Small intestine (tissue), 7 donors: ENCODE data around the gene LRCH1. TPM values are rescaled to one million over a fixed set of nuclear protein-coding genes. Genes with fewer than 3 reads are reported as not detected.

ENCODE experiments used
- DNase-seq, 2 donors: peaks; one replicate each; pipeline versions ENCODE4 v3.0.0 to v3.0.0-alpha.2; 2013
- FAIRE-seq: peaks from 2 replicates; lab custom pipeline; 2012; peaks lifted over from hg19 to GRCh38; lab: Jason Lieb, UNC
- H3K27ac ChIP-seq, 3 donors: one replicate each; pipeline ENCODE4 v1.5.1; 2013; ENCODE audit warnings: low read length in 2 of 3, mild to moderate bottlenecking in 2 of 3, control low read depth in 1 of 3, inconsistent platforms in 1 of 3, low read depth in 1 of 3, moderate library complexity in 1 of 3
- H3K27me3 ChIP-seq, 3 donors: one replicate each; pipeline ENCODE4 v1.6.1; 2013; ENCODE audit warnings: low read length in 3 of 3, inconsistent platforms in 1 of 3; ENCODE audit not compliant: control insufficient read depth in 3 of 3, insufficient read depth in 3 of 3
- H3K36me3 ChIP-seq, 3 donors: one replicate each; pipeline ENCODE4 v1.6.1; 2013; ENCODE audit warnings: low read length in 3 of 3, inconsistent platforms in 1 of 3, low read depth in 1 of 3, mild to moderate bottlenecking in 1 of 3, moderate library complexity in 1 of 3; ENCODE audit not compliant: control insufficient read depth in 3 of 3, insufficient read depth in 2 of 3
- H3K4me1 ChIP-seq, 3 donors: one replicate each; pipeline ENCODE4 v1.6.1; 2013; ENCODE audit warnings: low read length in 2 of 3, inconsistent platforms in 1 of 3, low read depth in 1 of 3, mild to moderate bottlenecking in 1 of 3, moderate library complexity in 1 of 3; ENCODE audit not compliant: control insufficient read depth in 3 of 3, insufficient read depth in 2 of 3
- H3K4me3 ChIP-seq, 3 donors: one replicate each; pipeline ENCODE4 v1.5.1; 2013; ENCODE audit warnings: low read length in 3 of 3, control low read depth in 1 of 3, inconsistent platforms in 1 of 3, low read depth in 1 of 3, mild to moderate bottlenecking in 1 of 3, moderate library complexity in 1 of 3
- H3K9me3 ChIP-seq, 2 donors: one replicate each; pipeline ENCODE4 v1.6.1; 2013; ENCODE audit warnings: low read depth in 1 of 2, low read length in 1 of 2; ENCODE audit not compliant: control insufficient read depth in 2 of 2, insufficient read depth in 1 of 2
- WGBS, 3 donors: extraction: QIAGEN DNeasy Blood & Tissue Kit; methylation state at CpG; one replicate each; pipeline ENCODE4 v1.1.7; 2013; 5-methylcytosine and 5-hydroxymethylcytosine counted together
- polyA plus RNA-seq, 4 donors: library from polyadenylated mRNA; stranded (reverse) in 3 of 4; unstranded in 1 of 4; fragments of 200-250 nt in 3 of 4; fragments of 120-200 nt in 1 of 4; gene quantifications; one replicate each; pipeline versions ENCODE4 v1.2.1 to v1.2.3, GENCODE V29; 2013
- donor health status: healthy with polysubstance abuse.
- donor health status: control.
- donor health status: control.
- donor health status: Bipolar disorder and iron deficiency.
- donor health status: healthy.

Gene LRCH1
- polyA plus RNA-seq, 4 donors = 6.9 to 10.9 (median 7.0) TPM

DNA sequence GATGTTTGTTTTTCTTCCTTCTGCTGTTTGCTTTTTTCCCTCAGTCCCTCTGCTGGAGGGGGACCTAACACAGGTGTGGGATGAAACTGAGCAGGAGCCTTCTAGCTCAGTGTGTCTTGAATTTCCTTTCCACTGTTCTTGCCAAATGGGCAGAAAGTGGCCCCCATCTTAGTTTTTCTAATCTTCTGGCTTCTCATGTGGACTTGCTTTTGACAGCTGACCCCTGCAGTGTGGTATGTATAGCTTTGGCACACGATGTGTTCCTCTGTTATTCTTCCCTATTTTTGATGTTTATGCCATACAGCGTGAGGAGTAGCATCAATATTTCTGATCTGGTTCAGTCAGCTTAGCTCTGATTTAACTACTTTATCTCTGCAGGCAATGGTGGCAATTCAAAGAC is 8.3 kb downstream of the LRCH1 start:
- H3K4me1 ChIP-seq = peaks cover 0 to 16% (median 8%) of the 10 kb centered on the region in 3 donors
- no peaks in the 10 kb centered on the region for H3K36me3 ChIP-seq
- no peak overlapping the region for H3K4me3 ChIP-seq

DNA sequence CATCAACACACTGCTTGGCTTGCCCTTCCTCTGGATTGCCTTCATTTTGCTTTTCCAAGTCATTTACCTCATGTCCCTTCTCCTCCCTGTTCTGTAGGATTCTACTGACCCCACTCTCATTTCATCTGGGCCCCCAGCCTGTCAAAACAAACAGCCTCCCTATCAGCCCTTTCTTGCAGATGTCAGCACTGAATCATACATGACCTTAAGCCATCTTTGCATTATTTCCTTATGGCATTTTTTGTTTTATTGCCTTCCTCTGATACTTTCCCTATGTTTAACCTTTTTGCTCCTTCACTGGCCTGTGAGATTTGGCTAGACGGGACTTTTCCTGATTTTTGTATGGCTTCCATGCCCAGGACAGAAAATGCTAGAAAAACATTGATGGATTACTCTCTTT is 8.7 kb downstream of the LRCH1 start:
- H3K9me3 ChIP-seq = no peaks in the 10 kb centered on the region
- no peak overlapping the region for H3K27ac ChIP-seq
- no peaks in the 10 kb centered on the region for H3K36me3 ChIP-seq
- no peaks in the 10 kb centered on the region for H3K27me3 ChIP-seq
- H3K4me1 ChIP-seq = peaks cover 0 to 20% (median 8%) of the 10 kb centered on the region in 3 donors
- FAIRE-seq (no peak), DNase-seq (peak; percentile 24 to 29)
- 60 to 100% (median 82%) methylated on average over 1 of the region's 1 CpG for WGBS, 3 donors
- no peak overlapping the region for H3K4me3 ChIP-seq

More for the DNA sequence above, 8.3 kb downstream of the LRCH1 start:
- Histone ChIP-seq H3K9me3 (no peaks in the 10 kb centered on the region), H3K27me3 (no peaks in the 10 kb centered on the region), H3K27ac (no peak overlapping the region)
- DNase-seq = no peak
- FAIRE-seq = no peak
- WGBS, 3 donors = 63 to 80% (median 68%) methylated on average over 2 of the region's 2 CpGs

DNA sequence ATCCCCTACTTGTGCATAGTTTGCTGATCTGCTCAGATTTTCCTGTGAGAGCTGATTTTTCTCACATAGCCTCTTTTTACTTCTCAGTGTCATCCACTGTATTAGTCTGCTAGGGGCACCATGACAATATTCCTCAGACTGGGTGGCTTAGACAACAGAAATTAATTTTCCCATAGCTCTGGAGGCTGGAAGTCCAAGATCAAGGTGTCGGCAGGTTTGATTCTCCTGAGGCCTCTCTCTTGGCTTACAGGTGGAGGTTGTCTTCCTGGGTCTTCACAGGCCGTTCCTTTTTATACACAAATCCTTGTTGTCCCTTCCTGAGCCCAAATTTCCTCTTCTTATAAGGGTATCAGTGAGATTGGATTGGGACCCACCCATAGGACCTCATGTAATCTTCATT is 9.2 kb downstream of the LRCH1 start:
- WGBS, 3 donors = 96 to 98% (median 97%) methylated on average over 2 of the region's 2 CpGs
- DNase-seq = no peak
- Histone ChIP-seq H3K9me3 (no peaks in the 10 kb centered on the region), H3K27me3 (no peaks in the 10 kb centered on the region), H3K4me1 (peaks cover 0 to 21% (median 8%) of the 10 kb centered on the region in 3 donors), H3K36me3 (no peaks in the 10 kb centered on the region), H3K4me3 (no peak overlapping the region), H3K27ac (no peak overlapping the region)
- FAIRE-seq = no peak

GRCh38 chr13:46562581-46562980 is 9.6 kb downstream of the LRCH1 start:
- H3K9me3 ChIP-seq = no peaks in the 10 kb centered on the region
- no peak overlapping the region for H3K27ac ChIP-seq
- no peaks in the 10 kb centered on the region for H3K27me3 ChIP-seq
- WGBS, 3 donors = 87 to 95% (median 93%) methylated on average over 5 of the region's 5 CpGs
- H3K4me1 ChIP-seq = peaks cover 0 to 21% (median 8%) of the 10 kb centered on the region in 3 donors
- no peak overlapping the region for H3K4me3 ChIP-seq
- FAIRE-seq (no peak), DNase-seq (no peak)
- H3K36me3 ChIP-seq = no peaks in the 10 kb centered on the region

GRCh38 chr13:46565808-46566750 is 13.1 kb downstream of the LRCH1 start:
- FAIRE-seq (no peak), DNase-seq (no peak)
- Histone ChIP-seq H3K4me1 (peaks cover 0 to 28% (median 6%) of the 10 kb centered on the region in 3 donors), H3K36me3 (no peaks in the 10 kb centered on the region), H3K27ac (no peak overlapping the region), H3K4me3 (no peak overlapping the region), H3K27me3 (no peaks in the 10 kb centered on the region), H3K9me3 (no peaks in the 10 kb centered on the region)
- WGBS, 3 donors = 52 to 71% (median 64%) methylated on average over 7 of the region's 7 CpGs

DNA sequence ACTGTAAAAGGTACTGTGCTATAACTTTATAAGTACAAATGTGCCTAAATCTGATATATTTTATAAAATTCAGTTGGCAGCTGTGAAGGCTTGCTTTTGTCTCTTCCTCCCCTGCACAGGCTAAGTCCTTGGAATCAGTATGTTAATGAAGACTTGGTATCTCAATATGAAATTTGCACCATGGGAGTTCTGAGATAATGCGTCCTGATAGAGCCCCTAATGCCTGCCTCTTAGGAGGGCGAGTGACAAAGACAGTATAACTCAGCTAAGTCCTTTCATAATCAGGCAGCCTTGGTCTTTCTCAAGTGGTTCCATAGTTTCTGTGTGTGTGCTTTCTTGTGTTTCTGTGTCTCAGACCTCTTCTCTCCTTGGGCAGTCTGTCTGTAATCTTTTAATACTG is 14.7 kb downstream of the LRCH1 start:
- no peaks in the 10 kb centered on the region for H3K27me3 ChIP-seq
- WGBS, 3 donors = 85 to 90% (median 86%) methylated on average over 2 of the region's 2 CpGs
- DNase-seq (no peak), FAIRE-seq (no peak)
- H3K27ac ChIP-seq = no peak overlapping the region
- H3K36me3 ChIP-seq = no peaks in the 10 kb centered on the region
- peaks cover 0 to 28% (median 0%) of the 10 kb centered on the region in 3 donors for H3K4me1 ChIP-seq
- no peak overlapping the region for H3K4me3 ChIP-seq
- no peaks in the 10 kb centered on the region for H3K9me3 ChIP-seq

GRCh38 chr13:46569456-46569855 is 16.5 kb downstream of the LRCH1 start:
- H3K9me3 ChIP-seq = no peaks in the 10 kb centered on the region
- no peak for FAIRE-seq
- no peaks in the 10 kb centered on the region for H3K27me3 ChIP-seq
- 91 to 97% (median 97%) methylated on average over 7 of the region's 7 CpGs for WGBS, 3 donors
- H3K4me3 ChIP-seq = no peak overlapping the region
- H3K4me1 ChIP-seq = peaks cover 0 to 28% (median 0%) of the 10 kb centered on the region in 3 donors
- H3K36me3 ChIP-seq = no peaks in the 10 kb centered on the region
- no peak for DNase-seq
- no peak overlapping the region for H3K27ac ChIP-seq

- peaks cover 0 to 32% (median 4%) of the 10 kb centered on the region in 3 donors for H3K4me1 ChIP-seq
- H3K27ac ChIP-seq = no peak overlapping the region
- no peaks in the 10 kb centered on the region for H3K27me3 ChIP-seq
- H3K36me3 ChIP-seq = no peaks in the 10 kb centered on the region
- H3K4me3 ChIP-seq = no peak overlapping the region
- WGBS, 3 donors = 70 to 81% (median 78%) methylated on average over 4 of the region's 4 CpGs
- FAIRE-seq (no peak), DNase-seq (no peak)
- no peaks in the 10 kb centered on the region for H3K9me3 ChIP-seq
Observed at GRCh38 chr13:46570273-46570672, 17.3 kb downstream of the LRCH1 start.
